HCT116 (cell line): ENCODE measurements around the gene DHRSX.

ENCODE experiments used
- CEBPB ChIP-seq: IDR thresholded peaks from 2 replicates; pipeline ENCODE4 v1.6.1; 2012; ENCODE audit warnings: low read depth
- EGR1 ChIP-seq: IDR thresholded peaks from 2 replicates; pipeline ENCODE4 v1.6.1; 2012; ENCODE audit warnings: low read depth
- EZH2phosphoT487 ChIP-seq: fragments of 200-600 bp; IDR thresholded peaks from 2 replicates; pipeline ENCODE4 v1.6.1; 2018; ENCODE audit warnings: antibody characterized with exemption, borderline replicate concordance
- TF ChIP-seq, protein P1 (sequence below), 3 experiments: fragments of 200-600 bp in 1 of 3; sonication (generic) in 1 of 3; IDR thresholded peaks in 2 of 3; conservative IDR thresholded peaks in 1 of 3; 2 replicates each; pipeline ENCODE4 v1.5.1; 2012 to 2017; ENCODE audit warnings: low read depth in 2 of 3, low read length in 2 of 3, antibody characterized with exemption in 1 of 3, borderline replicate concordance in 1 of 3, control low read depth in 1 of 3, mild to moderate bottlenecking in 1 of 3, mixed read lengths in 1 of 3, mixed run types in 1 of 3, moderate library complexity in 1 of 3; ENCODE audit not compliant: insufficient read depth in 1 of 3

GRCh38 chrX:2423899-2424298 lies 76.9 kb downstream of the DHRSX start:
- TF ChIP-seq CEBPB = no peak
- TF ChIP-seq, protein P1, sequence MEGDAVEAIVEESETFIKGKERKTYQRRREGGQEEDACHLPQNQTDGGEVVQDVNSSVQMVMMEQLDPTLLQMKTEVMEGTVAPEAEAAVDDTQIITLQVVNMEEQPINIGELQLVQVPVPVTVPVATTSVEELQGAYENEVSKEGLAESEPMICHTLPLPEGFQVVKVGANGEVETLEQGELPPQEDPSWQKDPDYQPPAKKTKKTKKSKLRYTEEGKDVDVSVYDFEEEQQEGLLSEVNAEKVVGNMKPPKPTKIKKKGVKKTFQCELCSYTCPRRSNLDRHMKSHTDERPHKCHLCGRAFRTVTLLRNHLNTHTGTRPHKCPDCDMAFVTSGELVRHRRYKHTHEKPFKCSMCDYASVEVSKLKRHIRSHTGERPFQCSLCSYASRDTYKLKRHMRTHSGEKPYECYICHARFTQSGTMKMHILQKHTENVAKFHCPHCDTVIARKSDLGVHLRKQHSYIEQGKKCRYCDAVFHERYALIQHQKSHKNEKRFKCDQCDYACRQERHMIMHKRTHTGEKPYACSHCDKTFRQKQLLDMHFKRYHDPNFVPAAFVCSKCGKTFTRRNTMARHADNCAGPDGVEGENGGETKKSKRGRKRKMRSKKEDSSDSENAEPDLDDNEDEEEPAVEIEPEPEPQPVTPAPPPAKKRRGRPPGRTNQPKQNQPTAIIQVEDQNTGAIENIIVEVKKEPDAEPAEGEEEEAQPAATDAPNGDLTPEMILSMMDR (IDR thresholded peaks at IDR 0.05 in 2 of 3, conservative IDR thresholded peaks at IDR 0.05 in 1 of 3; ENCODE audit: borderline replicate concordance in 1 of 3, insufficient read depth in 1 of 3, low read depth in 2 of 3, low read length in 2 of 3) = no peak
- TF ChIP-seq EGR1 = no peak
- no peak for TF ChIP-seq EZH2phosphoT487
